H1 (cell line): ENCODE results near the gene PIEZO1. TPM values are rescaled to one million over a fixed set of nuclear protein-coding genes. Genes with fewer than 3 reads are reported as not detected.

Source experiments
- CTCF ChIA-PET: fragments of 300-600 bp; sonication (Branson Sonifier 250); formaldehyde crosslinking; loops from one replicate; lab custom pipeline; 2021; ENCODE audit not compliant: partially characterized antibody; lab: Charles Lee
- POLR2A ChIA-PET: fragments of 300-600 bp; sonication (Branson Sonifier 250); formaldehyde crosslinking; loops from one replicate; lab custom pipeline; 2021; ENCODE audit warnings: inconsistent platforms; ENCODE audit not compliant: partially characterized antibody; lab: Charles Lee
- DNase-seq, 2 experiments: peaks; one replicate each; pipeline versions ENCODE4 v3.0.0 to v3.0.0-alpha.2; 2010 to 2022; ENCODE audit warnings: low spot score in 2 of 2, low read depth in 1 of 2, mixed read lengths in 1 of 2
- FAIRE-seq: peaks from 2 replicates; lab custom pipeline; 2011; peaks lifted over from hg19 to GRCh38; lab: Jason Lieb, UNC
- H2AFZ ChIP-seq: 2 replicates; pipeline ENCODE4 v1.8.1; 2012; ENCODE audit warnings: low read length, inconsistent platforms
- H2AK5ac ChIP-seq: 2 replicates; pipeline ENCODE4 v1.6.1; 2013; ENCODE audit warnings: low read depth, low read length
- H2BK120ac ChIP-seq: replicated peaks from 2 replicates; pipeline ENCODE3; 2013; ENCODE audit warnings: low read depth, low read length, inconsistent platforms
- H2BK12ac ChIP-seq: 2 replicates; pipeline ENCODE4 v1.6.1; 2013; ENCODE audit warnings: low read depth, low read length
- H2BK15ac ChIP-seq: 2 replicates; pipeline ENCODE4 v1.6.1; 2013; ENCODE audit warnings: low read length
- H2BK20ac ChIP-seq: 2 replicates; pipeline ENCODE4 v1.6.1; 2013; ENCODE audit warnings: low read length
- H2BK5ac ChIP-seq: 2 replicates; pipeline ENCODE4 v1.6.1; 2013; ENCODE audit warnings: low read depth, low read length
- H3K14ac ChIP-seq: 2 replicates; pipeline ENCODE4 v1.6.1; 2013; ENCODE audit warnings: inconsistent platforms; ENCODE audit not compliant: insufficient read length
- H3K18ac ChIP-seq: 2 replicates; pipeline ENCODE4 v1.6.1; 2013; ENCODE audit warnings: low read length; ENCODE audit errors: extremely low read depth
- H3K23ac ChIP-seq: 2 replicates; pipeline ENCODE4 v1.6.1; 2013; ENCODE audit warnings: inconsistent platforms; ENCODE audit not compliant: insufficient read length
- H3K23me2 ChIP-seq: 2 replicates; pipeline ENCODE4 v1.6.1; 2013; ENCODE audit warnings: low read depth, low read length
- H3K27ac ChIP-seq: 2 replicates; pipeline ENCODE4 v1.6.1; 2011; ENCODE audit warnings: low read depth, low read length, inconsistent platforms
- H3K27me3 ChIP-seq, 4 experiments: replicated peaks in 1 of 4; 1 replicate in 1 of 4; 2 replicates in 3 of 4; pipeline versions ENCODE4 v1.6.1 to v1.8.1; 2011 to 2013; ENCODE audit warnings: low read length in 3 of 4, mild to moderate bottlenecking in 3 of 4, inconsistent platforms in 2 of 4, mixed read lengths in 2 of 4, moderate library complexity in 1 of 4; ENCODE audit not compliant: control insufficient read depth in 3 of 4, insufficient read depth in 3 of 4; ENCODE audit errors: extremely low read depth in 1 of 4
- H3K36me3 ChIP-seq, 4 experiments: 2 replicates each; pipeline versions ENCODE4 v1.6.1 to v1.8.1; 2011 to 2013; ENCODE audit warnings: mild to moderate bottlenecking in 4 of 4, low read length in 3 of 4, moderate library complexity in 2 of 4, control low read depth in 1 of 4, inconsistent platforms in 1 of 4; ENCODE audit not compliant: insufficient read depth in 4 of 4, control insufficient read depth in 2 of 4
- H3K4ac ChIP-seq: replicated peaks from 2 replicates; pipeline ENCODE3; 2013; ENCODE audit warnings: low read length, low read depth, mixed read lengths, inconsistent platforms; ENCODE audit not compliant: insufficient read length
- H3K4me1 ChIP-seq, 4 experiments: replicated peaks in 1 of 4; 1 replicate in 1 of 4; 2 replicates in 3 of 4; pipeline versions ENCODE4 v1.6.1 to v1.8.1; 2011 to 2013; ENCODE audit warnings: low read length in 3 of 4, inconsistent platforms in 2 of 4, mixed read lengths in 1 of 4; ENCODE audit not compliant: insufficient read depth in 4 of 4, control insufficient read depth in 3 of 4
- H3K4me2 ChIP-seq, 2 experiments: 2 replicates each; pipeline versions ENCODE4 v1.6.1 to v1.8.1; 2011 to 2013; ENCODE audit warnings: low read depth in 2 of 2, low read length in 2 of 2, control low read depth in 1 of 2, inconsistent platforms in 1 of 2, mild to moderate bottlenecking in 1 of 2; ENCODE audit not compliant: insufficient read depth in 1 of 2
- H3K4me3 ChIP-seq, 4 experiments: fragments of 200-600, 300-600 bp in 1 of 4; sonication (generic), shearing (Covaris generic), sonication (Bioruptor Twin) in 1 of 4; 2 replicates each; pipeline versions ENCODE4 v1.5.1 to v1.8.1; 2011 to 2016; ENCODE audit warnings: low read length in 4 of 4, low read depth in 3 of 4, control low read depth in 2 of 4, inconsistent platforms in 2 of 4, mild to moderate bottlenecking in 2 of 4, mixed read lengths in 1 of 4, moderate library complexity in 1 of 4; ENCODE audit not compliant: insufficient read depth in 2 of 4; ENCODE audit errors: extremely low read depth in 1 of 4
- H3K56ac ChIP-seq: replicated peaks from 2 replicates; pipeline ENCODE3; 2013; ENCODE audit warnings: low read depth, mild to moderate bottlenecking, mixed read lengths, low read length, inconsistent platforms; ENCODE audit not compliant: insufficient read length
- H3K79me1 ChIP-seq: 2 replicates; pipeline ENCODE4 v1.6.1; 2013; ENCODE audit warnings: low read depth, low read length, control low read depth
- H3K79me2 ChIP-seq, 2 experiments: 2 replicates each; pipeline versions ENCODE4 v1.6.1 to v1.8.1; 2012 to 2013; ENCODE audit warnings: low read length in 2 of 2, mild to moderate bottlenecking in 2 of 2, inconsistent platforms in 1 of 2; ENCODE audit not compliant: insufficient read depth in 2 of 2, control insufficient read depth in 1 of 2
- H3K9ac ChIP-seq, 4 experiments: replicated peaks in 1 of 4; 1 replicate in 1 of 4; 2 replicates in 3 of 4; pipeline versions ENCODE4 v1.6.1 to v1.8.1; 2011 to 2013; ENCODE audit warnings: low read depth in 3 of 4, low read length in 3 of 4, control low read depth in 2 of 4, mild to moderate bottlenecking in 2 of 4, moderate library complexity in 2 of 4, inconsistent platforms in 1 of 4; ENCODE audit errors: extremely low read depth in 1 of 4
- H3K9me3 ChIP-seq, 2 experiments: 2 replicates each; pipeline versions ENCODE4 v1.6.1 to v1.8.1; 2012 to 2013; ENCODE audit warnings: mild to moderate bottlenecking in 2 of 2, moderate library complexity in 2 of 2, control low read depth in 1 of 2, inconsistent platforms in 1 of 2, low read depth in 1 of 2, low read length in 1 of 2, mixed read lengths in 1 of 2; ENCODE audit not compliant: insufficient read depth in 2 of 2
- H4K20me1 ChIP-seq, 2 experiments: replicated peaks in 1 of 2; 2 replicates each; pipeline versions ENCODE3 to v1.8.1; 2011 to 2013; ENCODE audit warnings: inconsistent platforms in 2 of 2, low read length in 2 of 2, mild to moderate bottlenecking in 1 of 2; ENCODE audit not compliant: insufficient read depth in 2 of 2, control insufficient read depth in 1 of 2
- H4K5ac ChIP-seq: 2 replicates; pipeline ENCODE4 v1.6.1; 2013; ENCODE audit warnings: low read length, low read depth, mixed read lengths, inconsistent platforms; ENCODE audit not compliant: insufficient read length
- H4K8ac ChIP-seq: 2 replicates; pipeline ENCODE4 v1.8.0; 2013; ENCODE audit warnings: mild to moderate bottlenecking, moderate library complexity, low read length, inconsistent platforms; ENCODE audit not compliant: insufficient read depth; ENCODE audit errors: extremely low read depth
- H4K91ac ChIP-seq: replicated peaks from 2 replicates; pipeline ENCODE3; 2013; ENCODE audit warnings: low read length, mixed read lengths, inconsistent platforms; ENCODE audit not compliant: insufficient read length
- GABPA ChIP-seq: IDR thresholded peaks from 2 replicates; pipeline ENCODE4 v1.6.1; 2011; ENCODE audit warnings: mild to moderate bottlenecking, low read length, moderate library complexity, borderline replicate concordance; ENCODE audit not compliant: insufficient read depth
- WGBS, 2 experiments: shearing (Covaris generic) in 1 of 2; methylation state at CpG; one replicate each; pipeline versions ENCODE4 v1.1.6 to v1.1.7; 2013 to 2015; ENCODE audit warnings: low lambda C conversion rate in 2 of 2, mixed read lengths in 2 of 2, inconsistent platforms in 1 of 2, low coverage in 1 of 2, missing lambda C conversion rate in 1 of 2; ENCODE audit not compliant: insufficient replicate concordance in 2 of 2, insufficient coverage in 1 of 2, insufficient read length in 1 of 2; ENCODE audit errors: extremely low coverage in 1 of 2, missing lambda C conversion rate in 1 of 2; 5-methylcytosine and 5-hydroxymethylcytosine counted together
- polyA plus RNA-seq, 7 experiments: library from polyadenylated mRNA; depleted of rRNA in 3 of 7; stranded (reverse) in 5 of 7; unstranded in 2 of 7; fragments of >200 nt in 5 of 7; fragments of 200-250 nt in 2 of 7; gene quantifications; 1 replicate in 5 of 7; 2 replicates in 1 of 7; 4 replicates in 1 of 7; pipeline versions ENCODE4 v1.2.1 to v1.2.3, GENCODE V29; 2011 to 2013; ENCODE audit warnings: missing spikeins in 2 of 7, mixed read lengths in 2 of 7
- total RNA-seq: library from RNA; stranded (reverse); fragmentation: NEBNext Ultra II Directional; extraction: Animal tissue kit (Norgen Biotek cat#: 25700); gene quantifications from 2 replicates; pipeline ENCODE4 v1.2.1, GENCODE V29; 2021
- TF ChIP-seq, protein P1 (sequence below): IDR thresholded peaks from 2 replicates; pipeline ENCODE4 v1.6.1; 2012; ENCODE audit warnings: inconsistent platforms

Gene PIEZO1
- total and polyA plus RNA-seq, 2 of the 8 experiments (the other 6 are each of a cell fraction or from before 2014, with no cell fraction given): 42.3 to 67.5 TPM

DNA sequence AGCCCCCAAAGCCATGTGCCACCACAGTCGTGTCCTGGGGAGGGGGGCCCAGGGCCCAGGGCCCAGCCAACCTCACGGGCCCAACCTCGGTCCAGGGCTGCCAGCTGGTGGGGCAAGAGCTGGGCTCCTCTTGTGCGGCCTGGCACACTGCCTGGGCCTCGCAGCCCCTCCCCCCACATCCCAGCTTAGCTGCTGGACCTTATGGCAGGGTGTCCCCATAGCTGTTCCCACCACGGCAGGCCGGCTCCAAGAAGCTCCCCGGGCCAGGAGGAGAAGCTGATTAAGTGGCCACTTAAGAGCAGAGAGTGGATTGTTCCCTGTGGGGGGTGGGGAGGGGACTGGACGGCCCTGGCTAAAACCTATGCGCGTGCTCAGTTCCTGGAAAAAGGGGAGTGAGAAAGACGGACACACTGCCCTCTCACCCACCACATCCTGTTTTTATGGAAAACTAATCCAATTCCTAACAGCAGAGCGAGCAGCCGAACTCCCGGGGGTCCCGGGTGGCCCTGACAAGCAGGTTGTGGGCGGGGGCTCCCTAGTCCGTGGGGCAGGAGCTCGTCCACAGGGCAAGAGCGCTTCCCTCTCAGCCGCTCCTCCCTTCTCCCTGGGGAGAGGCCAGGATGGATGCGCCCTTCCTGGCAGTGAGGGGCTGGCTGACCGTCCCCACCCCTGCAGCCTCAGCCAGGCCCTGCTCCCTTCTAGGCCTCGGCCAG is 16.8 kb downstream of the PIEZO1 start:
- TF ChIP-seq, protein P1, sequence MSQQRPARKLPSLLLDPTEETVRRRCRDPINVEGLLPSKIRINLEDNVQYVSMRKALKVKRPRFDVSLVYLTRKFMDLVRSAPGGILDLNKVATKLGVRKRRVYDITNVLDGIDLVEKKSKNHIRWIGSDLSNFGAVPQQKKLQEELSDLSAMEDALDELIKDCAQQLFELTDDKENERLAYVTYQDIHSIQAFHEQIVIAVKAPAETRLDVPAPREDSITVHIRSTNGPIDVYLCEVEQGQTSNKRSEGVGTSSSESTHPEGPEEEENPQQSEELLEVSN: 0 out of 2 replicates have a peak, but pooled peaks have one; percentile 1
- TF ChIP-seq GABPA: no peak
- Histone ChIP-seq H3K23me2 (no peaks in the 10 kb centered on the region; the same call in 1 of the 2 replicates), H3K56ac (no peak overlapping the region), H4K5ac (no peak overlapping the region), H4K91ac (peak overlapping the region; percentile 26), H3K4me1 (peaks cover 9 to 53% (median 37%) of the 10 kb centered on the region in 4 experiments), H3K4me2 (no peak overlapping the region), H4K8ac (peak overlapping the region; percentile 28; the same call in 1 of the 2 replicates), H2BK5ac (peak overlapping the region; percentile 60; the same call in 1 of the 2 replicates), H3K18ac (no peak overlapping the region; the same call in none of the 2 replicates), H2BK12ac (0 out of 2 replicates have a peak overlapping the region, but pooled peaks have one; percentile 17), H3K9ac (no peak overlapping the region; a peak in 1 of 7 replicates), H3K79me2 (peaks cover 0 to 6% of the 10 kb centered on the region in 2 experiments; a peak in 1 of 4 replicates), H3K4ac (no peak overlapping the region), H2AK5ac (no peak overlapping the region), H2BK20ac (no peak overlapping the region), H3K79me1 (peaks cover 5% of the 10 kb centered on the region; the same call in 1 of the 2 replicates), H2BK120ac (no peak overlapping the region), H4K20me1 (peaks cover 2 to 5% of the 10 kb centered on the region in 2 experiments), H3K27me3 (no peaks in the 10 kb centered on the region), H3K23ac (no peak overlapping the region), H3K14ac (no peak overlapping the region), H3K36me3 (no peaks in the 10 kb centered on the region), H3K9me3 (no peaks in the 10 kb centered on the region), H2AFZ (no peak overlapping the region), H2BK15ac (peak overlapping the region; percentile 53), H3K4me3 (no peak overlapping the region), H3K27ac (no peak overlapping the region)
- DNase-seq: no peak
- WGBS, 2 experiments: 77% methylated on average over 21 of the region's 24 CpGs; no CpG with 5 or more reads in 1 of the 2 experiments
- POLR2A ChIA-PET: interaction anchor here (0.6 to 2.2 kb wide), 9 partner anchors 10 to 234 kb away, joined by 3 to 10 read pairs (median 4); no protein-coding TSS in a partner anchor
- CTCF ChIA-PET: interaction anchor here (0.8 to 14.1 kb wide), 7 partner anchors 9 to 51 kb away, joined by 3 to 146 read pairs (median 6); no protein-coding TSS in a partner anchor
- FAIRE-seq: no peak
